CD14-positive monocyte (primary cell): ENCODE data around the gene RCAN2. TPM values are rescaled to one million over a fixed set of nuclear protein-coding genes. Genes with fewer than 3 reads are reported as not detected.

Source experiments
- DNase-seq, 3 donors: peaks; one replicate each; pipeline ENCODE4 v3.0.0-alpha.2; 2011 to 2022
- H2AFZ ChIP-seq: 2 replicates; pipeline ENCODE4 v1.6.0; 2012; ENCODE audit warnings: mild to moderate bottlenecking, low read depth, low read length, inconsistent platforms; ENCODE audit not compliant: insufficient read depth, poor library complexity, severe bottlenecking
- H3K27ac ChIP-seq, 2 donors: 1 replicate in 1 of 2; 2 replicates in 1 of 2; pipeline ENCODE4 v1.5.1; 2012 to 2013; ENCODE audit warnings: low read length in 2 of 2, control low read depth in 1 of 2, inconsistent platforms in 1 of 2, low read depth in 1 of 2, mild to moderate bottlenecking in 1 of 2
- H3K27me3 ChIP-seq, 2 donors: one replicate each; pipeline versions ENCODE4 v1.6.0 to v1.6.1; 2011 to 2013; ENCODE audit warnings: low read length in 2 of 2; ENCODE audit not compliant: control insufficient read depth in 2 of 2, insufficient read depth in 2 of 2
- H3K36me3 ChIP-seq, 2 donors: replicated peaks in 1 of 2; 1 replicate in 1 of 2; 2 replicates in 1 of 2; pipeline versions ENCODE4 v1.5.1 to v1.6.1; 2012 to 2013; ENCODE audit warnings: low read length in 2 of 2, control low read depth in 1 of 2, inconsistent platforms in 1 of 2, mild to moderate bottlenecking in 1 of 2; ENCODE audit not compliant: insufficient read depth in 2 of 2, control insufficient read depth in 1 of 2
- H3K4me1 ChIP-seq, 2 donors: 1 replicate in 1 of 2; 2 replicates in 1 of 2; pipeline versions ENCODE4 v1.5.1 to v1.6.1; 2012 to 2013; ENCODE audit warnings: low read length in 2 of 2, control low read depth in 1 of 2, inconsistent platforms in 1 of 2, mild to moderate bottlenecking in 1 of 2, moderate library complexity in 1 of 2; ENCODE audit not compliant: insufficient read depth in 2 of 2, control insufficient read depth in 1 of 2
- H3K4me2 ChIP-seq: replicated peaks from 2 replicates; pipeline ENCODE3; 2012; ENCODE audit warnings: low read length, moderate library complexity, mild to moderate bottlenecking; ENCODE audit not compliant: poor library complexity, severe bottlenecking; ENCODE audit errors: extremely low read depth
- H3K4me3 ChIP-seq, 3 experiments: fragments of 200-600 bp in 1 of 3; sonication (generic) in 1 of 3; replicated peaks in 1 of 3; 1 replicate in 2 of 3; 2 replicates in 1 of 3; pipeline ENCODE4 v1.5.1; 2011 to 2013; ENCODE audit warnings: low read length in 3 of 3, mild to moderate bottlenecking in 3 of 3, control low read depth in 2 of 3, low read depth in 2 of 3, inconsistent platforms in 1 of 3, moderate library complexity in 1 of 3
- H3K79me2 ChIP-seq: 2 replicates; pipeline ENCODE4 v1.6.0; 2012; ENCODE audit warnings: mild to moderate bottlenecking, control low read depth, inconsistent platforms, low read length, moderate library complexity; ENCODE audit not compliant: insufficient read depth
- H3K9ac ChIP-seq: 2 replicates; pipeline ENCODE4 v1.6.0; 2017; ENCODE audit warnings: low read length, mild to moderate bottlenecking; ENCODE audit not compliant: insufficient read depth, poor library complexity, severe bottlenecking
- H3K9me3 ChIP-seq, 2 donors: replicated peaks in 1 of 2; 1 replicate in 1 of 2; 2 replicates in 1 of 2; pipeline versions ENCODE4 v1.5.1 to v1.6.1; 2012 to 2013; ENCODE audit warnings: low read length in 2 of 2, control low read depth in 1 of 2; ENCODE audit not compliant: control insufficient read depth in 1 of 2, insufficient read depth in 1 of 2
- H4K20me1 ChIP-seq: 2 replicates; pipeline ENCODE4 v1.6.0; 2012; ENCODE audit warnings: mild to moderate bottlenecking, low read length, control low read depth, moderate library complexity; ENCODE audit not compliant: insufficient read depth
- H3K27ac Mint-ChIP-seq, 7 donors: one replicate each; pipeline ENCODE4 v1.8.0; 2020; ENCODE audit warnings: mild to moderate bottlenecking in 7 of 7, mixed read lengths in 7 of 7, moderate library complexity in 6 of 7, inconsistent platforms in 2 of 7
- H3K27me3 Mint-ChIP-seq, 3 donors: one replicate each; pipeline ENCODE4 v1.8.0; 2021 to 2022; ENCODE audit warnings: low read depth in 3 of 3, mild to moderate bottlenecking in 3 of 3, mixed read lengths in 3 of 3, moderate library complexity in 3 of 3, inconsistent platforms in 1 of 3
- H3K36me3 Mint-ChIP-seq, 2 donors: one replicate each; pipeline ENCODE4 v1.8.0; 2020; ENCODE audit warnings: mixed read lengths in 2 of 2, inconsistent platforms in 1 of 2, mild to moderate bottlenecking in 1 of 2
- H3K4me1 Mint-ChIP-seq: one replicate; pipeline ENCODE4 v1.8.0; 2020; ENCODE audit warnings: mild to moderate bottlenecking, mixed read lengths
- H3K4me3 Mint-ChIP-seq, 2 donors: one replicate each; pipeline ENCODE4 v1.8.0; 2020; ENCODE audit warnings: mild to moderate bottlenecking in 2 of 2, mixed read lengths in 2 of 2, moderate library complexity in 1 of 2
- H3K9me3 Mint-ChIP-seq, 7 donors: one replicate each; pipeline ENCODE4 v1.8.0; 2020 to 2022; ENCODE audit warnings: mixed read lengths in 7 of 7, mild to moderate bottlenecking in 6 of 7, moderate library complexity in 6 of 7, inconsistent platforms in 2 of 7
- WGBS: methylation state at CpG from one replicate; pipeline ENCODE4 v1.1.5; 2013; ENCODE audit warnings: missing lambda C conversion rate; ENCODE audit not compliant: insufficient coverage; 5-methylcytosine and 5-hydroxymethylcytosine counted together
- intact Hi-C, 2 donors: fragments of 100-400 bp; cut with micrococcal nuclease; formaldehyde crosslinking; loops; one replicate each; pipeline versions ENCODE4 v1.15.0 to v1.15.1; 2023
- polyA plus RNA-seq, 3 donors: library from polyadenylated mRNA; depleted of rRNA in 1 of 3; unstranded in 2 of 3; stranded (reverse) in 1 of 3; fragments of 300-500 nt in 2 of 3; fragments of >200 nt in 1 of 3; fragmentation: Illumina TruSeq in 2 of 3; gene quantifications; 1 replicate in 2 of 3; 2 replicates in 1 of 3; pipeline ENCODE4 v1.2.3, GENCODE V29; 2012 to 2021
- TF ChIP-seq, protein P1 (sequence below): fragments of 200-600 bp; IDR thresholded peaks from one replicate; pipeline ENCODE4 v1.8.0; 2022; ENCODE audit warnings: antibody characterized with exemption, mild to moderate bottlenecking

RCAN2 gene
- polyA plus RNA-seq, 3 donors: not detected

GRCh38 chr6:46251583-46252339 lies 239.5 kb downstream of the RCAN2 start:
- no peak for DNase-seq
- 100% methylated on average over 1 of the region's 3 CpGs for WGBS
- H3K27me3 Mint-ChIP-seq: peaks cover 0 to 2% (median 0%) of the 10 kb centered on the region in 3 donors
- H3K36me3 ChIP-seq: no peaks in the 10 kb centered on the region
- H3K4me1 Mint-ChIP-seq: no peaks in the 10 kb centered on the region
- no peaks in the 10 kb centered on the region for H3K4me1 ChIP-seq
- intact Hi-C loops: no loop called here
- H3K36me3 Mint-ChIP-seq: no peaks in the 10 kb centered on the region
- H3K9me3 Mint-ChIP-seq: peaks cover 0 to 7% (median 0%) of the 10 kb centered on the region in 7 donors
- H3K79me2 ChIP-seq: no peaks in the 10 kb centered on the region
- no peak overlapping the region for H3K9ac ChIP-seq
- no peaks in the 10 kb centered on the region for H3K9me3 ChIP-seq
- H2AFZ ChIP-seq: no peak overlapping the region
- H3K27ac Mint-ChIP-seq: no peak overlapping the region
- TF ChIP-seq, protein P1, sequence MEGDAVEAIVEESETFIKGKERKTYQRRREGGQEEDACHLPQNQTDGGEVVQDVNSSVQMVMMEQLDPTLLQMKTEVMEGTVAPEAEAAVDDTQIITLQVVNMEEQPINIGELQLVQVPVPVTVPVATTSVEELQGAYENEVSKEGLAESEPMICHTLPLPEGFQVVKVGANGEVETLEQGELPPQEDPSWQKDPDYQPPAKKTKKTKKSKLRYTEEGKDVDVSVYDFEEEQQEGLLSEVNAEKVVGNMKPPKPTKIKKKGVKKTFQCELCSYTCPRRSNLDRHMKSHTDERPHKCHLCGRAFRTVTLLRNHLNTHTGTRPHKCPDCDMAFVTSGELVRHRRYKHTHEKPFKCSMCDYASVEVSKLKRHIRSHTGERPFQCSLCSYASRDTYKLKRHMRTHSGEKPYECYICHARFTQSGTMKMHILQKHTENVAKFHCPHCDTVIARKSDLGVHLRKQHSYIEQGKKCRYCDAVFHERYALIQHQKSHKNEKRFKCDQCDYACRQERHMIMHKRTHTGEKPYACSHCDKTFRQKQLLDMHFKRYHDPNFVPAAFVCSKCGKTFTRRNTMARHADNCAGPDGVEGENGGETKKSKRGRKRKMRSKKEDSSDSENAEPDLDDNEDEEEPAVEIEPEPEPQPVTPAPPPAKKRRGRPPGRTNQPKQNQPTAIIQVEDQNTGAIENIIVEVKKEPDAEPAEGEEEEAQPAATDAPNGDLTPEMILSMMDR: no peak
- H4K20me1 ChIP-seq: no peaks in the 10 kb centered on the region
- no peak overlapping the region for H3K27ac ChIP-seq
- H3K4me3 ChIP-seq: no peak overlapping the region
- H3K4me3 Mint-ChIP-seq: no peak overlapping the region
- no peak overlapping the region for H3K4me2 ChIP-seq
- H3K27me3 ChIP-seq: no peaks in the 10 kb centered on the region

GRCh38 chr6:46248143-46248542 lies 243.1 kb downstream of the RCAN2 start:
- no peaks in the 10 kb centered on the region for H3K36me3 ChIP-seq
- Mint-ChIP-seq H3K9me3 (peaks cover 0 to 3% (median 0%) of the 10 kb centered on the region in 7 donors), H3K4me3 (no peak overlapping the region), H3K27me3 (peaks cover 0 to 2% (median 0%) of the 10 kb centered on the region in 3 donors), H3K4me1 (peaks cover 5% of the 10 kb centered on the region), H3K27ac (no peak overlapping the region), H3K36me3 (no peaks in the 10 kb centered on the region)
- H3K9ac ChIP-seq: no peak overlapping the region
- H3K79me2 ChIP-seq: no peaks in the 10 kb centered on the region
- TF ChIP-seq, protein P1: no peak
- no peaks in the 10 kb centered on the region for H3K4me1 ChIP-seq
- WGBS: no CpG with 5 or more reads among the region's 2 CpGs
- no peaks in the 10 kb centered on the region for H4K20me1 ChIP-seq
- no peak overlapping the region for H2AFZ ChIP-seq
- H3K27ac ChIP-seq: no peak overlapping the region
- H3K9me3 ChIP-seq: no peaks in the 10 kb centered on the region
- intact Hi-C loops: no loop called here
- no peak for DNase-seq
- H3K27me3 ChIP-seq: no peaks in the 10 kb centered on the region
- no peak overlapping the region for H3K4me2 ChIP-seq
- no peak overlapping the region for H3K4me3 ChIP-seq
